ENCODE measurements around the gene RAD51B. TPM values are rescaled to one million over a fixed set of nuclear protein-coding genes. Genes with fewer than 3 reads are reported as not detected.

The RAD51B gene
- total and polyA plus RNA-seq, 9 of the 15 experiments (the other 6 are each of a cell fraction or from before 2014, with no cell fraction given) = 8.5 to 17.3 (median 11.3) TPM

- H3K79me2 ChIP-seq (ENCODE audit: control insufficient read depth, insufficient read depth, low read length) = no peaks in the 10 kb centered on the region
- intact Hi-C loops (cut with micrococcal nuclease) = no loop called here
- no peaks in the 10 kb centered on the region for H3K9me3 ChIP-seq (replicated peaks; ENCODE audit: control insufficient read depth, insufficient read depth, low read depth, low read length)
- no peaks in the 10 kb centered on the region for H3K36me3 ChIP-seq (ENCODE audit: control insufficient read depth, insufficient read depth, low read length)
- no peak overlapping the region for H2AFZ ChIP-seq (ENCODE audit: low read depth, low read length)
- H3K4me1 ChIP-seq (replicated peaks in 1 of 2; ENCODE audit: control insufficient read depth in 2 of 2, insufficient read depth in 2 of 2, low read length in 2 of 2) = no peaks in the 10 kb centered on the region
- WGBS (ENCODE audit: insufficient coverage, low coverage, missing lambda C conversion rate) = 15% methylated on average over 1 of the region's 1 CpG
- H3K9ac ChIP-seq (ENCODE audit: insufficient read depth in 1 of 2, low read depth in 2 of 2, low read length in 2 of 2) = no peak overlapping the region
- H4K20me1 ChIP-seq (replicated peaks; ENCODE audit: control insufficient read depth, insufficient read depth, low read length) = no peaks in the 10 kb centered on the region
- H3K27ac ChIP-seq (ENCODE audit: extremely low read depth, low read depth, low read length) = no peak overlapping the region
- no peak overlapping the region for H3K4me3 ChIP-seq
- FAIRE-seq (no peak), DNase-seq (ENCODE audit: extremely low read depth in 1 of 4, low spot score in 3 of 4) (no peak), ATAC-seq (no peak)
- no peaks in the 10 kb centered on the region for H3K9me1 ChIP-seq (ENCODE audit: control insufficient read depth, insufficient read depth, low read length)
- POLR2A ChIA-PET = interaction anchor here (0.7 kb wide), 1 partner anchor 33 kb away, joined by 3 read pairs; no protein-coding TSS in a partner anchor
- H3K4me2 ChIP-seq (ENCODE audit: insufficient read depth, low read length) = no peak overlapping the region
- no TSS peak for BruUV-seq (replicated peaks)
- CTCF ChIA-PET (ENCODE audit: low intra/inter-chr PET ratio) = no interaction called here
- in situ Hi-C loops (cut with MboI) = no loop called here
- H3K27me3 ChIP-seq (ENCODE audit: control insufficient read depth in 2 of 2, insufficient read depth in 2 of 2, low read length in 2 of 2) = no peaks in the 10 kb centered on the region
- peak; percentile 28; the same call in 1 of the 2 replicates for TF ChIP-seq PKNOX1 (IDR thresholded peaks at IDR 0.05)
- no peak for TF ChIP-seq SRSF9 (IDR thresholded peaks at IDR 0.05; ENCODE audit: borderline replicate concordance, low read depth, low read length)
- TF ChIP-seq ZNF121 (CRISPR knock-in tag; conservative IDR thresholded peaks at IDR 0.05) = no peak
- no peak for TF ChIP-seq E2F5 (CRISPR knock-in tag; IDR thresholded peaks at IDR 0.05)
- TF ChIP-seq PBX2 (CRISPR knock-in tag; IDR thresholded peaks at IDR 0.05; ENCODE audit: low read depth) = no peak
- peak; percentile 70 for TF ChIP-seq PBX2 (tag; conservative IDR thresholded peaks at IDR 0.05; ENCODE audit: low read depth)
- TF ChIP-seq EP300 (IDR thresholded peaks at IDR 0.05; ENCODE audit: low read length) = no peak
- no peak for TF ChIP-seq GABPB2 (CRISPR knock-in tag; conservative IDR thresholded peaks at IDR 0.05)
These were observed 349.0 kb downstream of the RAD51B start for GRCh38 chr14:68168460-68169109.

Measured in K562 (cell line).